Fibroblast of the aortic adventitia (primary cell): ENCODE data around the gene DCAKD. TPM values are rescaled to one million over a fixed set of nuclear protein-coding genes. Genes with fewer than 3 reads are reported as not detected.
A peak's percentile ranks its signal among the peaks of the same experiment; 100 is the strongest.

Experiments
- DNase-seq: peaks from one replicate; pipeline ENCODE4 v3.0.0-alpha.2; 2010; ENCODE audit warnings: low read depth
- H3K4me3 ChIP-seq: 2 replicates; pipeline ENCODE4 v1.5.1; 2011; ENCODE audit warnings: low read depth, mild to moderate bottlenecking, control low read depth, low read length, moderate library complexity
- CTCF ChIP-seq: IDR thresholded peaks from 2 replicates; pipeline ENCODE4 v1.5.1; 2011; ENCODE audit warnings: mild to moderate bottlenecking, low read length, control low read depth, inconsistent platforms; ENCODE audit not compliant: insufficient read depth
- total RNA-seq: library from RNA; depleted of rRNA; stranded (reverse); fragments of >200 nt; gene quantifications from 2 replicates; pipeline ENCODE4 v1.2.3, GENCODE V29; 2012; ENCODE audit warnings: low replicate concordance

Gene DCAKD
- total RNA-seq, 1 donor = 31.3 TPM

DNA sequence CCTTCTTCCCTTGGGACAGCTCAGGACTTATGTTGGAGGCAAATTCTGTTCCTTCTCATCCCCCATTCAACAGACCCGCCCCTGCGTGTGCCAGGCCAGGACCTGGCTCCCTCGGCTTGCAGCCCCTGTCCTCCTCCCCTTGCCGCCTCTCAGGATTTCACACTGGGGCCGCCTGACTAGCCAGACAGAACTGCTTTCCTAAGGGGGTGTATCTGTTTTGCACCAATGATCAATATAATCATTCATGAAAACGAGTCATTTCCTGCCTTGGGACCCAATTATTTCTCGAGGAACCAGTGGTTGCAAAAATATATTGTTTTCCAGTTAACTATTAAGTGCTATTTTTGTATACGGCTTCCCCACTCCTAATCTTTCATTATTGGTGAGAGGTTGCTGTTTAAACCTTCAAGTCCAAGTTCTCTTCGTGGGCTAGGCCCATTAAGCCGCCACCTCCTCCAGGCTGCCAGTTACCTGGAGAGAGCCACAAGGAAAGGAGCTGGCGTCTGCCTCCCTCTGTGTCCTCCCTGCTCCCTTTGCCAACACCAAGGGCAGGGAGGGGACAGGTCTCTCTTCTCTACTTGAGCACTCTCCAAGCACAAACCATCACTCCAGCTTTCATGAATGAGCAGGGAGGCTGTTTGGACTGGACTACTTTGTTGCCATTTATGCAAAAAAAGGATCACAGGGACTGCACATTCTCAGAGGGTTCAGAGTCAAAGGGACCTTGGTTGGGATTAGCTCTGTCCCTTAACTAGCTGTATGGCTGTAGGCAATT, 8.9 kb downstream of the DCAKD start:
- H3K4me3 ChIP-seq = no peak overlapping the region
- no peak for TF ChIP-seq CTCF
- no peak for DNase-seq

DNA sequence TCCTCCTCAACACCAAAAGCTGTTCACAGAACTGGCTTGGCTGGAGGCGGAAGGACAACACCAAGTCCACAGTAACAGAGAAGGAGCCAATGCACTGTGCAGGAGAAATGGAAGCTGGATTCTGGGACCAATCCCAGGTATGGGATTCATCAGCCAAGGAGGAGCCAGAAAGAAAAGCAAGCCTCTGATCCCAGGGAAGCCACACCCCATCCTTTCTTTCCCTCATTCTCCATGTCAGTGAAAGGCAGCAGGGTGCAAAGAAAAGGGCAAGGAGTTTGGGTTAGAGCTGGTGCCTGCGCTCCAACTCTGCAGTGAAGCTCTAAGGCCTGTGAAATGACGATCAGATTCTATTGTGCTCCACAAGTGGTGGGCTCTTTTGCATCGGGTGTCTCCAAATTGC, 11.0 kb downstream of the DCAKD start:
- H3K4me3 ChIP-seq = no peak overlapping the region
- DNase-seq = no peak
- no peak for TF ChIP-seq CTCF

DNA sequence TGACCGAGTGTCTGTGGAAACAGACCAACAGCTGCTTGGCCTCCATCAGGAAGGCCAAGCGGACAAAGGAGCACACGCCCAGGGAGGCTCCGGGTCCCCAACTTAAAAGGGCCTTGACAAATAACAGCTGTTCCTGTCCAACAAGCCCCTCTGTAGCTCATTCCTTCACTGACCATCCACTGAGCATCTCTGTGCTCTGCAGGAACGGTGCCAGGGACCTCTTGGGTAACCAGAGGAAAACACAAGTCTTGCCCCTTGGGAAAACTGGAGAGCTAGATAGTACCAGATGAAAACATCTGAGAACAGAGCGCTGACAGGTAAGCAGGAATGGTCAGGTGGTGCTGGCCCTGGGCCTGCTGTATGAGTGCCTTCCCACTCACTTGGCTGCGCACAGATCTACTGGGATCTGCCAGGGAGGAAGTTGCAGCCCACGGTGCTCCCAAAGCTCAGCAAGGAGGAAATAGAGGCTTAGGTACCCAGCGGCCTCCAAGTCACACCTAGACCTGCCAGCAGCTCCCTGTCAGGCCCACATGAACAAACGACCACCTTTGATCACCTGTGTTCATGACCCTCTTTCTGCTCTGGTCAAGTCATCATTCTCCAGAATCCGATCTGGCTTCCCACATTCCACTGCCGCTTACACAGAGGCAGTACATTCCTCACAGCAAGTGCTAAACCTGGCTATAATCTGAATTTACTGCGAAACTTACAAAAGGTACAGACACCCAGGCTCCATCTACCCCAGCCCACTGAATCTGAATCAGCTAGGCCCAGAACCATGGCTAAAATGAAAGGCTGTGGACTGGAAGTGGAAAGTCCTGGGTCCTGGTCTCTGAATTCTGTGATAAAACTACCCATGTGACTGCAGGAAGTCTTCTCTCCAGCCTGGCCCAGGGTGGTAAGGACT, 12.5 kb downstream of the DCAKD start:
- H3K4me3 ChIP-seq = no peak overlapping the region
- peak; percentile 40 for DNase-seq
- no peak for TF ChIP-seq CTCF

- no peak overlapping the region for H3K4me3 ChIP-seq
- no peak for DNase-seq
- no peak for TF ChIP-seq CTCF
These were observed 14.7 kb downstream of the DCAKD start for GRCh38 chr17:45036691-45037090.

DNA sequence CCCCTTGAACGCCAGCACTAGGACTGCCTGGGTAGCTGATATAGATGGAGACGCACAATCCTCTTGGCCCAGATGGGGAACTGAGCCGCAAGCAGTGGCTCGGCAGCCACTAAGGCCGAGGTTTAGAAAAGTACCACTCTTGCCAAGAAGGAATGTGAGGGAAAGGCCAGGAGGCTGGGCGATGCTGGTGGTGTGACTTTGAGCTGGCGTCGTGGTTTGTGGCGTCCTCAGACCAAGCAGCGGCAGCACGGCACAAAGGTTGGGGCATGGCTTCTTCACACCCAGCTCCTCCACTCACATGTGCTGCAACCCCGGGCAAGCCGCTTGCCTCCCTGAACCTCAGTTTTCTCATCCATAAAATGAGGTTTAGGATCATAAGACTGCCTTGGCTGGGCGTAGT, 15.6 kb downstream of the DCAKD start:
- no peak for DNase-seq
- no peak overlapping the region for H3K4me3 ChIP-seq
- no peak for TF ChIP-seq CTCF

GRCh38 chr17:45034599-45034998, 16.8 kb downstream of the DCAKD start:
- TF ChIP-seq CTCF = no peak
- DNase-seq = no peak
- no peak overlapping the region for H3K4me3 ChIP-seq
